Neural progenitor cell (in vitro differentiated cells): ENCODE results near the gene ZNF827. TPM values are rescaled to one million over a fixed set of nuclear protein-coding genes. Genes with fewer than 3 reads are reported as not detected.

Experiments
- DNase-seq: peaks from one replicate; pipeline ENCODE4 v3.0.0-alpha.2; 2016; ENCODE audit warnings: low spot score
- H2AFZ ChIP-seq: fragments of 200-600 bp; sonication (generic); replicated peaks from 2 replicates; pipeline ENCODE4 v1.6.1; 2016; ENCODE audit warnings: antibody characterized with exemption
- H3F3A ChIP-seq: fragments of 200-600 bp; sonication (generic); 2 replicates; pipeline ENCODE4 v1.6.1; 2016; ENCODE audit warnings: antibody characterized with exemption, low read depth
- H3K27ac ChIP-seq: fragments of 200-600 bp; sonication (generic); 2 replicates; pipeline ENCODE4 v1.5.1; 2016; ENCODE audit warnings: mild to moderate bottlenecking
- H3K27me3 ChIP-seq: fragments of 200-600 bp; sonication (generic); 2 replicates; pipeline ENCODE4 v1.6.1; 2016; ENCODE audit warnings: mild to moderate bottlenecking, moderate library complexity
- H3K36me3 ChIP-seq: fragments of 200-600 bp; sonication (generic); 2 replicates; pipeline ENCODE4 v1.5.1; 2016
- H3K4me1 ChIP-seq: fragments of 200-600 bp; sonication (generic); 2 replicates; pipeline ENCODE4 v1.6.1; 2016; ENCODE audit warnings: mixed run types
- H3K4me2 ChIP-seq: fragments of 200-600 bp; sonication (generic); 2 replicates; pipeline ENCODE4 v1.6.1; 2016
- H3K4me3 ChIP-seq: fragments of 200-600 bp; sonication (generic); 2 replicates; pipeline ENCODE4 v1.5.1; 2016
- H3K79me2 ChIP-seq: fragments of 200-600 bp; sonication (generic); 2 replicates; pipeline ENCODE4 v1.6.1; 2016; ENCODE audit warnings: low read depth
- H3K9ac ChIP-seq: fragments of 200-600 bp; sonication (generic); 2 replicates; pipeline ENCODE4 v1.6.1; 2016
- H3K9me3 ChIP-seq: fragments of 200-600 bp; sonication (generic); 2 replicates; pipeline ENCODE4 v1.5.1; 2016; ENCODE audit warnings: low read depth
- H4K20me1 ChIP-seq: fragments of 200-600 bp; sonication (generic); 2 replicates; pipeline ENCODE4 v1.6.1; 2016; ENCODE audit warnings: low read depth
- H3K27ac Mint-ChIP-seq: 3 replicates; pipeline ENCODE4 v1.8.0; 2021; ENCODE audit warnings: mixed read lengths
- H3K27me3 Mint-ChIP-seq: 2 replicates; pipeline ENCODE4 v1.8.0; 2022; ENCODE audit warnings: low read depth, mild to moderate bottlenecking, inconsistent platforms, moderate library complexity, mixed read lengths; ENCODE audit not compliant: insufficient read depth
- H3K36me3 Mint-ChIP-seq: 3 replicates; pipeline ENCODE4 v1.8.0; 2021; ENCODE audit warnings: mixed read lengths
- H3K4me1 Mint-ChIP-seq: 3 replicates; pipeline ENCODE4 v1.8.0; 2021; ENCODE audit warnings: mixed read lengths
- H3K4me3 Mint-ChIP-seq: 3 replicates; pipeline ENCODE4 v1.8.0; 2021; ENCODE audit warnings: mild to moderate bottlenecking, moderate library complexity, mixed read lengths
- H3K9me3 Mint-ChIP-seq: 3 replicates; pipeline ENCODE4 v1.8.0; 2020; ENCODE audit warnings: mixed read lengths
- CTCF ChIP-seq: fragments of 200-600 bp; sonication (generic); IDR thresholded peaks from 2 replicates; pipeline ENCODE4 v1.5.1; 2017; ENCODE audit warnings: antibody characterized with exemption, mild to moderate bottlenecking
- EZH2 ChIP-seq: fragments of 200-600 bp; sonication (generic); IDR thresholded peaks from 2 replicates; pipeline ENCODE4 v1.6.1; 2017; ENCODE audit warnings: antibody characterized with exemption, mild to moderate bottlenecking, moderate library complexity
- EZH2phosphoT487 ChIP-seq: fragments of 200-600 bp; sonication (generic); IDR thresholded peaks from 2 replicates; pipeline ENCODE4 v1.6.1; 2017; ENCODE audit warnings: antibody characterized with exemption
- total RNA-seq: library from RNA; depleted of rRNA; stranded (reverse); fragments of >200 nt; gene quantifications from 2 replicates; pipeline ENCODE4 v1.2.3, GENCODE V29; 2015; ENCODE audit warnings: low replicate concordance

Gene ZNF827
- total RNA-seq, 1 donor from 2014 or later = 7.7 TPM

GRCh38 chr4:145720656-145721055 is 218.0 kb downstream of the ZNF827 start:
- H3F3A ChIP-seq = peaks cover 15% of the 10 kb centered on the region
- H3K4me1 Mint-ChIP-seq = peaks cover 24% of the 10 kb centered on the region
- no peak overlapping the region for H3K4me3 ChIP-seq
- H3K27me3 Mint-ChIP-seq = no peaks in the 10 kb centered on the region
- no peak overlapping the region for H2AFZ ChIP-seq
- TF ChIP-seq CTCF (no peak), EZH2phosphoT487 (no peak), EZH2 (no peak)
- no peaks in the 10 kb centered on the region for H3K36me3 Mint-ChIP-seq
- no peaks in the 10 kb centered on the region for H3K36me3 ChIP-seq
- H3K4me3 Mint-ChIP-seq = no peak overlapping the region
- H3K79me2 ChIP-seq = no peaks in the 10 kb centered on the region
- peak overlapping the region; percentile 43 for H3K4me2 ChIP-seq
- H3K9me3 ChIP-seq = no peaks in the 10 kb centered on the region
- H3K9me3 Mint-ChIP-seq = peaks cover 14% of the 10 kb centered on the region
- H3K27ac Mint-ChIP-seq = peak overlapping the region; percentile 96
- peak; percentile 58 for DNase-seq
- peaks cover 15% of the 10 kb centered on the region for H3K4me1 ChIP-seq
- H3K27me3 ChIP-seq = no peaks in the 10 kb centered on the region
- no peak overlapping the region for H3K9ac ChIP-seq
- H4K20me1 ChIP-seq = no peaks in the 10 kb centered on the region
- H3K27ac ChIP-seq = peak overlapping the region; percentile 79

DNA sequence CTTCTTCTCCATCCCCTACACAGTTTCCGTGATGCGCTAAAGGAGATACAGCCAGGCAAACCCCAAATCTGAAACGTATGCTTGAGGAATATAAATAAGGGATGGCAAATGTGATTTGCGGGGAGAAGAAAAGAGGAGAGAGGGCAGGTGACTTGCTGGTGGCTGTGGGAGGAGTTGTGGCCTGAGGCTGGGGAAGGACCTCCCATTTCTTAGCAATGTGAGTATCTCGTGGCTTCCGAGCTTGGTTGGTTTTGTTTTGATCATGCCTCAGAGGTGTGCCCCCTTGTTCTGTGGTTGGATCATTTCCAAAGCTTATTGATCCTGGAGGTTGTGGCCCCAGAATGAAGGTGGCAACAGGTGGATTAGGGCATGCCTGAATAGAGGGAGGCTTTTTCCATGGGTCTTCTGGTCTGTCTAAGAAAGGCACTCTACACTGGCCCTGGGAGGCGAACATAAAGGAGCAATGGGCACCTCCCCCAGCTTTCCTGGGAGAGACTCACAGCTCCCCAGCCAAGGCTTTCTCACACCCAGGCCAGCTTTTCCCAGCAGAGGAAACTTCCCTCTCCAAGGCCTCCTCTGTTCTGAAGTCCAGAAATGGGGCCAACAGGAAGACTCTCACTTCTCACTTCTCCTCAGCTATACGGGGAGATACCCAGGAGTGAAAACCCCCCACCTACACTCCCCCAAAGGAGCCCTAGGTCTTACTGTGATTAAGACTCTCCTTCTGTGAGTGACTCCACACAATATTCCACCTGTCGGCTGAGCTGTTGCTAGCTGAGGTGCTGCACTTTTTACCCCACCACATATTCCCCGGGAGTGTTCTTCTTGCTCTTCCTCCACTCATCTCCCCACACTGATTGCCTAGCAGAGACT is 218.6 kb downstream of the ZNF827 start:
- no peaks in the 10 kb centered on the region for H3K79me2 ChIP-seq
- H3K9me3 ChIP-seq = no peaks in the 10 kb centered on the region
- Mint-ChIP-seq H3K27ac (peak overlapping the region; percentile 96), H3K4me1 (peaks cover 24% of the 10 kb centered on the region), H3K9me3 (peaks cover 14% of the 10 kb centered on the region), H3K4me3 (no peak overlapping the region), H3K36me3 (no peaks in the 10 kb centered on the region), H3K27me3 (no peaks in the 10 kb centered on the region)
- H3K36me3 ChIP-seq = no peaks in the 10 kb centered on the region
- TF ChIP-seq CTCF (no peak), EZH2phosphoT487 (no peak), EZH2 (no peak)
- peaks cover 15% of the 10 kb centered on the region for H3F3A ChIP-seq
- H3K27me3 ChIP-seq = no peaks in the 10 kb centered on the region
- H3K9ac ChIP-seq = no peak overlapping the region
- H3K4me2 ChIP-seq = peak overlapping the region; percentile 43
- H3K4me1 ChIP-seq = peaks cover 15% of the 10 kb centered on the region
- DNase-seq = no peak
- peak overlapping the region; percentile 28 for H2AFZ ChIP-seq
- H4K20me1 ChIP-seq = no peaks in the 10 kb centered on the region
- H3K4me3 ChIP-seq = no peak overlapping the region
- peak overlapping the region; percentile 79 for H3K27ac ChIP-seq

GRCh38 chr4:145716661-145717200 is 221.9 kb downstream of the ZNF827 start:
- no peak for DNase-seq
- Histone ChIP-seq H3K27me3 (no peaks in the 10 kb centered on the region), H3K36me3 (no peaks in the 10 kb centered on the region), H3F3A (peaks cover 15% of the 10 kb centered on the region), H3K4me3 (no peak overlapping the region), H4K20me1 (no peaks in the 10 kb centered on the region), H2AFZ (no peak overlapping the region), H3K9ac (no peak overlapping the region), H3K4me2 (no peak overlapping the region), H3K27ac (no peak overlapping the region), H3K79me2 (no peaks in the 10 kb centered on the region), H3K9me3 (no peaks in the 10 kb centered on the region), H3K4me1 (peaks cover 15% of the 10 kb centered on the region)
- no peaks in the 10 kb centered on the region for H3K27me3 Mint-ChIP-seq
- H3K36me3 Mint-ChIP-seq = no peaks in the 10 kb centered on the region
- TF ChIP-seq EZH2phosphoT487 = no peak
- TF ChIP-seq CTCF = no peak
- no peak for TF ChIP-seq EZH2
- H3K9me3 Mint-ChIP-seq = peaks cover 14% of the 10 kb centered on the region
- peak overlapping the region; percentile 52 for H3K27ac Mint-ChIP-seq
- H3K4me1 Mint-ChIP-seq = peaks cover 24% of the 10 kb centered on the region
- H3K4me3 Mint-ChIP-seq = no peak overlapping the region
